Coronary artery (tissue), 2 donors: ENCODE results near the gene GNLY.

Experiments used
- DNase-seq: peaks from one replicate; pipeline ENCODE4 v3.0.0-alpha.2; 2017; ENCODE audit warnings: low spot score
- H3K27ac ChIP-seq, 2 donors: fragments of 200-600 bp; sonication (generic); one replicate each; pipeline ENCODE4 v1.5.1; 2016 to 2019
- H3K4me3 ChIP-seq: fragments of 200-600 bp; sonication (generic); 2 replicates; pipeline ENCODE4 v1.5.1; 2016; ENCODE audit warnings: mild to moderate bottlenecking, moderate library complexity
- TF ChIP-seq, protein P1 (sequence below): fragments of 200-600 bp; sonication (generic); IDR thresholded peaks from one replicate; pipeline ENCODE4 v1.5.1; 2019; ENCODE audit warnings: antibody characterized with exemption

The GNLY gene

DNA sequence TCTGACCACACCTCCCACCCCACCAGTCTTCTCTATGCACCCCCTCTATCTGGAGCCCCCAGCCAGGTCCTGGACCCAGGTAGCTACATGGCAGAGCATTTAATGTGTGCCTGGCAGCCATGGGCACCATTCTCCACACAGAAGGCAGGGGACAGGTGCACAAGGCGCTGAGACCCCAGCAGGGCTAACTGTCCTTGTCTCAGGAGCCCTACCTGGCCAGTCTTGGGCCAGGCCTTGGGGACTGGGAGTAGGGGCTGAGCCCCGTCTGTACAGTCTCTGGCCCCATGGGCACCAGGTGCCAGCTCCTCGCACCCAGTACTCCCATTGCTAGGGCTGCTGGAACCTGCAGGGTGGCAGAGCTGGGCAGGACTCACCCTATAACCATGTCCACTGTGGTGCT, 2.9 kb downstream of the GNLY start:
- DNase-seq, result no peak
- Histone ChIP-seq H3K4me3 (no peak overlapping the region), H3K27ac (no peak overlapping the region)
- TF ChIP-seq, protein P1, sequence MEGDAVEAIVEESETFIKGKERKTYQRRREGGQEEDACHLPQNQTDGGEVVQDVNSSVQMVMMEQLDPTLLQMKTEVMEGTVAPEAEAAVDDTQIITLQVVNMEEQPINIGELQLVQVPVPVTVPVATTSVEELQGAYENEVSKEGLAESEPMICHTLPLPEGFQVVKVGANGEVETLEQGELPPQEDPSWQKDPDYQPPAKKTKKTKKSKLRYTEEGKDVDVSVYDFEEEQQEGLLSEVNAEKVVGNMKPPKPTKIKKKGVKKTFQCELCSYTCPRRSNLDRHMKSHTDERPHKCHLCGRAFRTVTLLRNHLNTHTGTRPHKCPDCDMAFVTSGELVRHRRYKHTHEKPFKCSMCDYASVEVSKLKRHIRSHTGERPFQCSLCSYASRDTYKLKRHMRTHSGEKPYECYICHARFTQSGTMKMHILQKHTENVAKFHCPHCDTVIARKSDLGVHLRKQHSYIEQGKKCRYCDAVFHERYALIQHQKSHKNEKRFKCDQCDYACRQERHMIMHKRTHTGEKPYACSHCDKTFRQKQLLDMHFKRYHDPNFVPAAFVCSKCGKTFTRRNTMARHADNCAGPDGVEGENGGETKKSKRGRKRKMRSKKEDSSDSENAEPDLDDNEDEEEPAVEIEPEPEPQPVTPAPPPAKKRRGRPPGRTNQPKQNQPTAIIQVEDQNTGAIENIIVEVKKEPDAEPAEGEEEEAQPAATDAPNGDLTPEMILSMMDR, result no peak

DNA sequence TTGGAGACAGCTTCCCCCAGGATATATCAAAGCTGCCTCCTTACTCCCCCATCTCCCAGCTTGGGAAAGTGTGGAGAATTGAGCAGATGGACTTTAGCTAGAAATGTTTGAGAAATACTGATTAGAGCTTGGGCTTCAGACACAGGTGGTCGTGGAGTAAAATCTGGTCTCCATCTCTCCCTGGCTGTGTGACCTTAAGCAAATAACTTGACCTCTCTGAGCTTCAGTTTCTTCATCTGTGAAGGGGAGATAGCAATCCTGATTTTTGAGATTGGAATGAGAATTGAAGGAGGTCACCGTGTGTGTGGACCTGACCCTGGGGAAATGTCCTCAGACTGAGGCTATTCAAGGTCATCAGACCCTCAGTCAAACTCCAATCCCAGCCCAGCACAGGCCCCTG, 3.6 kb downstream of the GNLY start:
- Histone ChIP-seq H3K27ac (no peak overlapping the region), H3K4me3 (no peak overlapping the region)
- DNase-seq, result no peak
- TF ChIP-seq, protein P1, result no peak

DNA sequence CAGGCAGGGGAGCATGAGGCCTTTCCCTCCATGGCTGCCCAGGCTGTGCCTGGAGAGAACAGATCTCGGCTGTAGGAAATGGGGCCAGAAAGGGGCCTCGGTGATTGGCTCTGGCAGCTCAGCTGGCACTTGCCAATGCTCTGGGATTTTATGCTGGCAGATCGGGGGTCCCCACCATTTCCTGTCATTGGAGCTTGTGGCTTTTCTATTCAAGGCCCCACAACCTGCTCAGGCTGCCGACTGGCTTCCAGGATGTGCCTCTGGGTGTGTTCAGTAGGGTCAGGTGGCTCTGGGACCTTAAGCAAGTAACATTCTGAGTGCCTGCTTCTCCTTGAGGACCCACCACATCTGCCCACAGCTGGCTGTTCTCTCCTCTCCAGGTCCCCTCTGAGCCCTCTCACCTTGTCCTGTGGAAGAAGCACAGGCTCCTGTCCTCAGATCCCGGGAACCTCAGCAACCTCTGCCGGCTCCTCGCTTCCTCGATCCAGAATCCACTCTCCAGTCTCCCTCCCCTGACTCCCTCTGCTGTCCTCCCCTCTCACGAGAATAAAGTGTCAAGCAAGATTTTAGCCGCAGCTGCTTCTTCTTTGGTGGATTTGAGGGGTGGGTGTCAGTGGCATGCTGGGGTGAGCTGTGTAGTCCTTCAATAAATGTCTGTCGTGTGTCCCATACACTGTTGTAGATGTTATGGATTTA, 4.2 kb downstream of the GNLY start:
- DNase-seq, result no peak
- TF ChIP-seq, protein P1, result no peak
- H3K4me3 ChIP-seq, result no peak overlapping the region
- H3K27ac ChIP-seq, result no peak overlapping the region

DNA sequence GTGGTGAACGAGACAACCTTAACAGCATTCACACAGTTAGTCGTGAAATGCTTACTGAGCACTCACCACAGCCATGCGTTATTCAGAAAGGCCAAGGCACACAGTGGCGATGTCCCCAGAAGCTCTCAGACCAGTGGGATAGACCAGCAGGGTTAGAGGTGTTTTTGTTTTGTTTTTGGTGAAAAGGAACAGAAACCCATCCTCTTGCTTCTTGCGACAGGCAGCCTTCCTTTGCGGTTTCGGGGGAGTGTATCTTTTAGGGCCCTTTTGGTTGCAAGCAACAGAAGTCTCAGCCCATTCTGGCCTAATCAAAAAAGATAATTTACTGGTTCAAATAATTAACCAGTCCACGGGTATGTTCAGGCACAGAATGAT, 4.7 kb downstream of the GNLY start:
- Histone ChIP-seq H3K4me3 (no peak overlapping the region), H3K27ac (no peak overlapping the region)
- no peak for DNase-seq
- TF ChIP-seq, protein P1, result no peak

DNA sequence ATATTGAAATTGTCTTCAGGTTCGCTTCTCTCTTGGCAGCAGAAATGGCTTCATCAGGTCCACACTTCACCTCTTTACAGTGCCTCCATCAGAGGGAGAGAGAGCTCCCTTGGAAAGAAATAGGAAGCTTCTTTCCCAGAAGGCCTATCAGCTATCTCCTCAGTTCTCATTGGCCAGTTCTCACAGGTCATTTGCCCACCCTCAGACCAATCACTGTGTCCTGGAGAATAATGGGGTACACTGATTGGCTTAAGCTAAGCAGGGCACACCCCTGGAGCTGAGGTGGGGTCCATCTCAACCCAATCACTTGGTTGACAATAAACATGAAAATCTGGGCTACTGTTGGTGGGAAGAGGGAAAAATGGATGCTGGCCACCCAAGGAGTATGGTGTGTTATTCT, 5.2 kb downstream of the GNLY start:
- TF ChIP-seq, protein P1, result no peak
- Histone ChIP-seq H3K27ac (no peak overlapping the region), H3K4me3 (no peak overlapping the region)
- no peak for DNase-seq

DNA sequence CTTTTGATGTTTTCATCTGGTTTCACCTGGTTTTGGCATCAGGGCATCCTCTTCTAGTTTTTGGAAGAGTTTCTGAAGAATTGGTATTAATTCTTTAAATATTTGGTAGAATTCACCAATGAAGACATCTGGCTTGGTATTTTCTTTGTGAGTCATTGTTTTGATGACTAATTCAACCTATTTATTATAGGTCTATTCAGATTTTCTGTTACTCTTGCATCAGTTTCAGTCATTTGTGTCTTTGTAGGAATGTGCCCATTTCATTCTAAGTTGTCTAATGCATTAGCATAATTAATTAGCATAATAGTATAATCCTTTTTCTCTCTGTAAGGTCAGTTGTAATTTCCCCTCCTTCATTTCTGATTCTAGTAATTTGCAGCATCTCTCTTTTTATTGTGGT, 8.0 kb downstream of the GNLY start:
- no peak overlapping the region for H3K4me3 ChIP-seq
- DNase-seq, result no peak
- no peak overlapping the region for H3K27ac ChIP-seq
- TF ChIP-seq, protein P1, result no peak

DNA sequence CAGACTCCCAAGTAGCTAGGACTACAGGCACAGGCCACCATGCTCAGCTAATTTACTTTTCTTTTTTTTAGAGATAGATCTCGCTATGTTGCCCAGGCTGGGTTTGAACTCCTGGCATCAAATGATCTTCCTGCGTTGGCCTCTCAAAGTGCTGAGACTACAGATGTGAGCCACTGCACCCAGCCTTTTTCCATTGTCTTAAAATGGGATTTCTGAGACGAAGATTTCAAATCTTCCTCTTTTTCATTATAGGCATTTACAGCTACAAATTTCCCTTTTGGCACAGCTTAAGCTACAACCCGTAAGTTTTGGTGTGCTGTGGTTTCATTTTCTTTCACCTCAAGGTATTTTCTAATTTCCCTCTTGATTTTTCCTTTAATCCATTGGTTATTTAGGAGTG, 8.6 kb downstream of the GNLY start:
- no peak overlapping the region for H3K27ac ChIP-seq
- TF ChIP-seq, protein P1, result no peak
- no peak for DNase-seq
- no peak overlapping the region for H3K4me3 ChIP-seq
